H7 (cell line): ENCODE measurements around the gene HNRNPA2B1. TPM values are rescaled to one million over a fixed set of nuclear protein-coding genes. Genes with fewer than 3 reads are reported as not detected.
"Not testable (repeated sequence)": the region's sequence is repeated elsewhere in the genome, so short reads cannot be mapped to it uniquely, and the experiment has no call there.

Source experiments
- DNase-seq: peaks from one replicate; pipeline ENCODE4 v3.0.0; 2012
- H3K27me3 ChIP-seq: 2 replicates; pipeline ENCODE4 v1.6.0; 2011; ENCODE audit warnings: mild to moderate bottlenecking, low read length; ENCODE audit not compliant: control insufficient read depth, insufficient read depth
- H3K36me3 ChIP-seq: replicated peaks from 2 replicates; pipeline ENCODE4 v1.5.1; 2011; ENCODE audit warnings: low read length; ENCODE audit not compliant: control insufficient read depth, insufficient read depth
- H3K4me3 ChIP-seq: 2 replicates; pipeline ENCODE4 v1.5.1; 2011; ENCODE audit warnings: low read depth, mild to moderate bottlenecking, control low read depth, low read length, moderate library complexity; ENCODE audit not compliant: insufficient read depth
- total RNA-seq: library from RNA; depleted of rRNA; stranded (reverse); fragments of >200 nt; shearing (Covaris generic); gene quantifications from 2 replicates; pipeline ENCODE4 v1.2.3, GENCODE V29; 2014

The HNRNPA2B1 gene
- total RNA-seq, 1 experiment from 2014 or later: 223 TPM

GRCh38 chr7:26202019-26202990 lies 1.8 kb upstream of the HNRNPA2B1 start:
- DNase-seq: peak; percentile 68
- Histone ChIP-seq H3K4me3 (peak overlapping the region; percentile 94), H3K36me3 (peaks cover 16% of the 10 kb centered on the region), H3K27me3 (no peaks in the 10 kb centered on the region)

GRCh38 chr7:26201247-26202018 lies 887 bp upstream of the HNRNPA2B1 start, which contains the start of gene CBX3:
CBX3 (plus strand) TSS chr7:26201745; CDS start chr7:26202999, 1,254 bp downstream.
- Histone ChIP-seq H3K4me3 (peak within 1 kb of the TSS; percentile 95), H3K27me3 (no peaks in the 10 kb centered on the region), H3K36me3 (peaks cover 17% of the 10 kb centered on the region)
- DNase-seq: peak; percentile 94

- Histone ChIP-seq H3K27me3 (no peaks in the 10 kb centered on the region), H3K4me3 (peak overlapping the region; percentile 95), H3K36me3 (peaks cover 24% of the 10 kb centered on the region)
- peak; percentile 65 for DNase-seq
These were observed 505 bp downstream of the HNRNPA2B1 start for GRCh38 chr7:26200038-26200443.

GRCh38 chr7:26199301-26200037 lies 1.1 kb downstream of the HNRNPA2B1 start:
- H3K36me3 ChIP-seq: peaks cover 26% of the 10 kb centered on the region
- H3K27me3 ChIP-seq: no peaks in the 10 kb centered on the region
- peak overlapping the region; percentile 95 for H3K4me3 ChIP-seq
- peak; percentile 24 for DNase-seq

GRCh38 chr7:26198781-26199169 lies 1.8 kb downstream of the HNRNPA2B1 start:
- no peaks in the 10 kb centered on the region for H3K27me3 ChIP-seq
- no peak for DNase-seq
- peak overlapping the region; percentile 95 for H3K4me3 ChIP-seq
- peaks cover 30% of the 10 kb centered on the region for H3K36me3 ChIP-seq

- Histone ChIP-seq H3K36me3 (peaks cover 34% of the 10 kb centered on the region), H3K27me3 (no peaks in the 10 kb centered on the region), H3K4me3 (peak overlapping the region; percentile 95)
- DNase-seq: no peak
These were observed 2.3 kb downstream of the HNRNPA2B1 start for GRCh38 chr7:26198133-26198780.

- no peak for DNase-seq
- Histone ChIP-seq H3K27me3 (no peaks in the 10 kb centered on the region), H3K4me3 (peak overlapping the region; percentile 95), H3K36me3 (peaks cover 41% of the 10 kb centered on the region)
These were observed 3.1 kb downstream of the HNRNPA2B1 start for GRCh38 chr7:26197153-26198115.

- Histone ChIP-seq H3K4me3 (no peak overlapping the region), H3K27me3 (no peaks in the 10 kb centered on the region), H3K36me3 (peaks cover 51% of the 10 kb centered on the region)
- no peak for DNase-seq
These were observed 4.5 kb downstream of the HNRNPA2B1 start for GRCh38 chr7:26195867-26196657.

- DNase-seq: no peak
- H3K36me3 ChIP-seq: peaks cover 57% of the 10 kb centered on the region
- H3K27me3 ChIP-seq: no peaks in the 10 kb centered on the region
- no peak overlapping the region for H3K4me3 ChIP-seq
These were observed 5.4 kb downstream of the HNRNPA2B1 start for GRCh38 chr7:26195182-26195581.

- peaks cover 58% of the 10 kb centered on the region for H3K36me3 ChIP-seq
- not testable (repeated sequence) for H3K4me3 ChIP-seq, H3K27me3 ChIP-seq, DNase-seq
These were observed 5.8 kb downstream of the HNRNPA2B1 start for GRCh38 chr7:26194764-26195163.

- peaks cover 60% of the 10 kb centered on the region for H3K36me3 ChIP-seq
- DNase-seq: no peak
- H3K4me3 ChIP-seq: no peak overlapping the region
- H3K27me3 ChIP-seq: no peaks in the 10 kb centered on the region
These were observed 6.9 kb downstream of the HNRNPA2B1 start for GRCh38 chr7:26193432-26194207.
